B cell (primary cell): Measurements from ENCODE around the gene FNDC10. TPM values are rescaled to one million over a fixed set of nuclear protein-coding genes. Genes with fewer than 3 reads are reported as not detected.

Experiments used
- ATAC-seq: fragments of 200-7000 bp; cut with Tn5 transposase; one replicate; pipeline ENCODE4 v1.10.0; 2021; ENCODE audit warnings: low read depth, mild to moderate bottlenecking, moderate number of reproducible peaks, moderate library complexity
- CTCF ChIA-PET: fragments of 350-600 bp; sonication (Branson Sonifier 250); formaldehyde crosslinking; loops from one replicate; lab custom pipeline; 2021; ENCODE audit warnings: antibody characterized with exemption, inconsistent platforms; lab: Charles Lee
- POLR2A ChIA-PET: fragments of 350-600 bp; sonication (Branson Sonifier 250); formaldehyde crosslinking; loops from one replicate; lab custom pipeline; 2021; ENCODE audit warnings: antibody characterized with exemption; lab: Charles Lee
- DNase-seq: peaks from one replicate; pipeline ENCODE4 v3.0.0; 2013
- H2AFZ ChIP-seq: 2 replicates; pipeline ENCODE4 v1.6.1; 2012; ENCODE audit warnings: mild to moderate bottlenecking, low read depth, low read length; ENCODE audit not compliant: insufficient read depth, poor library complexity, severe bottlenecking
- H3K27ac ChIP-seq, 2 donors: 1 replicate in 1 of 2; 2 replicates in 1 of 2; pipeline ENCODE4 v1.5.1; 2012 to 2013; ENCODE audit warnings: low read length in 2 of 2, mild to moderate bottlenecking in 2 of 2, moderate library complexity in 1 of 2
- H3K27me3 ChIP-seq, 4 experiments: fragments of 200-600 bp in 1 of 4; sonication (generic) in 1 of 4; replicated peaks in 1 of 4; 1 replicate in 2 of 4; 2 replicates in 2 of 4; pipeline versions ENCODE4 v1.6.1 to v1.7.0; 2013 to 2016; ENCODE audit warnings: low read length in 3 of 4, mild to moderate bottlenecking in 2 of 4, mixed read lengths in 1 of 4, moderate library complexity in 1 of 4; ENCODE audit not compliant: insufficient read depth in 4 of 4, control insufficient read depth in 3 of 4; ENCODE audit errors: control extremely low read depth in 1 of 4
- H3K36me3 ChIP-seq, 2 experiments: replicated peaks in 1 of 2; 1 replicate in 1 of 2; 2 replicates in 1 of 2; pipeline versions ENCODE4 v1.6.1 to v1.7.1; 2013; ENCODE audit warnings: low read length in 1 of 2; ENCODE audit not compliant: insufficient read depth in 2 of 2, control insufficient read depth in 1 of 2; ENCODE audit errors: control extremely low read depth in 1 of 2, extremely low read depth in 1 of 2
- H3K4me1 ChIP-seq, 2 donors: fragments of 200-600 bp in 1 of 2; sonication (generic) in 1 of 2; 1 replicate in 1 of 2; 2 replicates in 1 of 2; pipeline versions ENCODE4 v1.5.1 to v1.6.1; 2013 to 2017; ENCODE audit warnings: low read length in 2 of 2; ENCODE audit not compliant: control insufficient read depth in 2 of 2, insufficient read depth in 2 of 2
- H3K4me2 ChIP-seq: replicated peaks from 2 replicates; pipeline ENCODE3; 2012; ENCODE audit warnings: mild to moderate bottlenecking, low read depth, low read length; ENCODE audit not compliant: poor library complexity, severe bottlenecking
- H3K4me3 ChIP-seq, 5 experiments: fragments of 200-600 bp in 1 of 5; sonication (generic) in 1 of 5; 1 replicate in 3 of 5; 2 replicates in 2 of 5; pipeline versions ENCODE4 v1.5.1 to v1.7.0; 2011 to 2016; ENCODE audit warnings: low read length in 4 of 5, mild to moderate bottlenecking in 4 of 5, low read depth in 2 of 5, control low read depth in 1 of 5, moderate library complexity in 1 of 5; ENCODE audit not compliant: insufficient read depth in 1 of 5; ENCODE audit errors: control extremely low read depth in 1 of 5, extremely low read depth in 1 of 5
- H3K79me2 ChIP-seq: fragments of 200-600 bp; sonication (generic); one replicate; pipeline ENCODE4 v1.6.0; 2016; ENCODE audit warnings: low read length; ENCODE audit not compliant: control insufficient read depth, insufficient read depth
- H3K9ac ChIP-seq: fragments of 200-600 bp; sonication (generic); 2 replicates; pipeline ENCODE4 v1.6.1; 2017; ENCODE audit warnings: mild to moderate bottlenecking, low read length, moderate library complexity
- H3K9me3 ChIP-seq, 3 donors: one replicate each; pipeline versions ENCODE4 v1.6.1 to v1.7.1; 2013; ENCODE audit warnings: low read length in 2 of 3; ENCODE audit not compliant: control insufficient read depth in 2 of 3, insufficient read depth in 1 of 3; ENCODE audit errors: control extremely low read depth in 1 of 3
- H4K20me1 ChIP-seq: 2 replicates; pipeline ENCODE4 v1.6.0; 2012; ENCODE audit warnings: mild to moderate bottlenecking, low read length; ENCODE audit not compliant: insufficient read depth, control insufficient read depth, poor library complexity, severe bottlenecking
- H3K27ac Mint-ChIP-seq: one replicate; pipeline ENCODE4 v1.8.0; 2021; ENCODE audit warnings: mixed read lengths
- H3K27me3 Mint-ChIP-seq: one replicate; pipeline ENCODE4 v1.8.0; 2021; ENCODE audit warnings: mixed read lengths
- H3K4me1 Mint-ChIP-seq: one replicate; pipeline ENCODE4 v1.8.0; 2021; ENCODE audit warnings: mixed read lengths
- H3K4me3 Mint-ChIP-seq: one replicate; pipeline ENCODE4 v1.8.0; 2021; ENCODE audit warnings: mixed read lengths
- H3K9me3 Mint-ChIP-seq: one replicate; pipeline ENCODE4 v1.8.0; 2022; ENCODE audit warnings: mixed read lengths; ENCODE audit not compliant: insufficient read depth
- CTCF ChIP-seq: fragments of 200-600 bp; IDR thresholded peaks from one replicate; pipeline ENCODE4 v1.8.0; 2022; ENCODE audit warnings: antibody characterized with exemption, mild to moderate bottlenecking
- EZH2 ChIP-seq: IDR thresholded peaks from 2 replicates; pipeline ENCODE4 v1.6.1; 2012; ENCODE audit warnings: borderline replicate concordance, low read depth, mild to moderate bottlenecking, moderate library complexity, low read length; ENCODE audit not compliant: insufficient read depth, poor library complexity, severe bottlenecking
- WGBS: methylation state at CpG from one replicate; pipeline ENCODE4 v1.1.5; 2013; ENCODE audit warnings: missing lambda C conversion rate; ENCODE audit not compliant: insufficient coverage; 5-methylcytosine and 5-hydroxymethylcytosine counted together
- intact Hi-C: fragments of 100-400 bp; cut with micrococcal nuclease; formaldehyde crosslinking; loops from one replicate; pipeline ENCODE4 v1.10.0; 2022
- polyA plus RNA-seq: library from polyadenylated mRNA; depleted of rRNA; stranded (reverse); fragments of >200 nt; gene quantifications from 2 replicates; pipeline ENCODE4 v1.2.3, GENCODE V29; 2012
- total RNA-seq, 2 donors: library from RNA; stranded (reverse); fragments of 120-200 nt in 1 of 2; gene quantifications; 1 replicate in 1 of 2; 2 replicates in 1 of 2; pipeline versions ENCODE4 v1.2.3 to v1.2.4, GENCODE V29; 2013 to 2022

FNDC10 gene
- total and polyA plus RNA-seq, 2 donors (not counting 1 experiment from before 2014, with no cell fraction given) = 1.4 TPM

GRCh38 chr1:1620433-1621139 lies 20.7 kb upstream of the FNDC10 start:
- WGBS = 99% methylated on average over 16 of the region's 16 CpGs
- Mint-ChIP-seq H3K4me1 (peaks cover 11% of the 10 kb centered on the region), H3K4me3 (no peak overlapping the region), H3K9me3 (no peaks in the 10 kb centered on the region), H3K27me3 (no peaks in the 10 kb centered on the region), H3K27ac (no peak overlapping the region)
- H3K9me3 ChIP-seq = no peaks in the 10 kb centered on the region
- CTCF ChIA-PET = no interaction called here
- TF ChIP-seq CTCF (no peak), EZH2 (no peak)
- no peak for DNase-seq
- H3K4me2 ChIP-seq = no peak overlapping the region
- H3K27me3 ChIP-seq = no peaks in the 10 kb centered on the region
- no peak for ATAC-seq
- no peak overlapping the region for H2AFZ ChIP-seq
- H3K4me3 ChIP-seq = no peak overlapping the region
- no peak overlapping the region for H3K9ac ChIP-seq
- H3K36me3 ChIP-seq = peaks cover 0 to 5% of the 10 kb centered on the region in 2 experiments
- POLR2A ChIA-PET = interaction anchor here (0.6 kb wide), 1 partner anchor 24 kb away, joined by 4 read pairs; no protein-coding TSS in a partner anchor
- H3K4me1 ChIP-seq = peaks cover 8 to 9% of the 10 kb centered on the region in 2 donors
- intact Hi-C loops = no loop called here
- no peak overlapping the region for H3K27ac ChIP-seq
- H4K20me1 ChIP-seq = peaks cover 20% of the 10 kb centered on the region
- H3K79me2 ChIP-seq = peaks cover 18% of the 10 kb centered on the region

GRCh38 chr1:1619917-1620361 lies 20.0 kb upstream of the FNDC10 start:
- intact Hi-C loops = no loop called here
- H3K27ac ChIP-seq = no peak overlapping the region
- no peak overlapping the region for H3K9ac ChIP-seq
- POLR2A ChIA-PET = no interaction called here
- H3K4me2 ChIP-seq = no peak overlapping the region
- H3K9me3 ChIP-seq = no peaks in the 10 kb centered on the region
- peaks cover 0 to 5% of the 10 kb centered on the region in 2 experiments for H3K36me3 ChIP-seq
- peaks cover 12% of the 10 kb centered on the region for H3K4me1 Mint-ChIP-seq
- no peak overlapping the region for H3K27ac Mint-ChIP-seq
- H4K20me1 ChIP-seq = peaks cover 20% of the 10 kb centered on the region
- DNase-seq = no peak
- H3K4me3 Mint-ChIP-seq = no peak overlapping the region
- H3K4me1 ChIP-seq = peaks cover 9% of the 10 kb centered on the region in 2 donors
- H3K9me3 Mint-ChIP-seq = no peaks in the 10 kb centered on the region
- TF ChIP-seq EZH2 (no peak), CTCF (no peak)
- H3K27me3 ChIP-seq = no peaks in the 10 kb centered on the region
- H3K27me3 Mint-ChIP-seq = no peaks in the 10 kb centered on the region
- ATAC-seq = no peak
- peaks cover 18% of the 10 kb centered on the region for H3K79me2 ChIP-seq
- no peak overlapping the region for H2AFZ ChIP-seq
- CTCF ChIA-PET = no interaction called here
- H3K4me3 ChIP-seq = no peak overlapping the region
- WGBS = 91% methylated on average over 14 of the region's 14 CpGs
